Heart left ventricle (tissue), 13 donors: ENCODE data around the gene MCUB.

Experiments
- POLR2A ChIP-seq, 2 donors: fragments of 450-650 bp; IDR thresholded peaks; one replicate each; pipeline ENCODE4 v1.6.1; 2017; ENCODE audit warnings: antibody characterized with exemption in 2 of 2, mild to moderate bottlenecking in 2 of 2, moderate library complexity in 2 of 2
- TF ChIP-seq, protein P1 (sequence below), 12 donors: fragments of 200-600 bp; sonication (generic) in 4 of 12; IDR thresholded peaks; one replicate each; pipeline versions ENCODE4 v1.5.0 to v1.8.0; 2018 to 2022; ENCODE audit warnings: antibody characterized with exemption in 12 of 12, mild to moderate bottlenecking in 5 of 12
- donor health status: ischemic (EF 13 %, LVEDD 7.1; RV severe dilation, severe dysfunction).
- donor health status: DM: no; HTN: yes; CAD: no.
- donor health status: DM: no; HTN: no; CAD: no.
- donor health status: ischemic (EF 25% LVEDD 6.9; RV normal size, moderate dysfunction).
- donor health status: ischemic (EF 25% LVEDD 5.7; RV mildly dilated, moderate dysfunction).
- donor health status: ischemic (EF 35%, LVEDD 5.7; RV mildly dilated, moderate dysfunction).
- donor health status: nonischemic (EF 11% LVEDD 7.7; RV severe dilation, severe dysfunction).
- donor health status: DM: yes; HTN: yes; CAD: no.
- donor health status: PGD.
- donor health status: ischemic (EF 29% LVEDD 5.4; RV normal size, mild dysfunction).
- donor health status: nonischemic (EF 23%, LVEDD 6.1; RV moderate dilation, normal function).

- no peak for TF ChIP-seq POLR2A (IDR thresholded peaks at IDR 0.05)
- TF ChIP-seq, protein P1, sequence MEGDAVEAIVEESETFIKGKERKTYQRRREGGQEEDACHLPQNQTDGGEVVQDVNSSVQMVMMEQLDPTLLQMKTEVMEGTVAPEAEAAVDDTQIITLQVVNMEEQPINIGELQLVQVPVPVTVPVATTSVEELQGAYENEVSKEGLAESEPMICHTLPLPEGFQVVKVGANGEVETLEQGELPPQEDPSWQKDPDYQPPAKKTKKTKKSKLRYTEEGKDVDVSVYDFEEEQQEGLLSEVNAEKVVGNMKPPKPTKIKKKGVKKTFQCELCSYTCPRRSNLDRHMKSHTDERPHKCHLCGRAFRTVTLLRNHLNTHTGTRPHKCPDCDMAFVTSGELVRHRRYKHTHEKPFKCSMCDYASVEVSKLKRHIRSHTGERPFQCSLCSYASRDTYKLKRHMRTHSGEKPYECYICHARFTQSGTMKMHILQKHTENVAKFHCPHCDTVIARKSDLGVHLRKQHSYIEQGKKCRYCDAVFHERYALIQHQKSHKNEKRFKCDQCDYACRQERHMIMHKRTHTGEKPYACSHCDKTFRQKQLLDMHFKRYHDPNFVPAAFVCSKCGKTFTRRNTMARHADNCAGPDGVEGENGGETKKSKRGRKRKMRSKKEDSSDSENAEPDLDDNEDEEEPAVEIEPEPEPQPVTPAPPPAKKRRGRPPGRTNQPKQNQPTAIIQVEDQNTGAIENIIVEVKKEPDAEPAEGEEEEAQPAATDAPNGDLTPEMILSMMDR (IDR thresholded peaks at IDR 0.05): no peak
Measured at GRCh38 chr4:109610489-109610888, 50.4 kb downstream of the MCUB start.
